Lower leg skin (tissue), 3 donors: ENCODE results near the gene EBF3.

Source experiments
- POLR2A ChIP-seq, 2 donors: fragments of 450-650 bp; IDR thresholded peaks; one replicate each; pipeline ENCODE4 v1.6.1; 2016 to 2017; ENCODE audit warnings: antibody characterized with exemption in 2 of 2, mild to moderate bottlenecking in 1 of 2, moderate library complexity in 1 of 2
- TF ChIP-seq, protein P1 (sequence below), 3 donors: fragments of 450-650 bp; IDR thresholded peaks; one replicate each; pipeline ENCODE4 v1.5.1; 2016; ENCODE audit warnings: antibody characterized with exemption in 3 of 3, mild to moderate bottlenecking in 3 of 3, moderate library complexity in 2 of 3

DNA sequence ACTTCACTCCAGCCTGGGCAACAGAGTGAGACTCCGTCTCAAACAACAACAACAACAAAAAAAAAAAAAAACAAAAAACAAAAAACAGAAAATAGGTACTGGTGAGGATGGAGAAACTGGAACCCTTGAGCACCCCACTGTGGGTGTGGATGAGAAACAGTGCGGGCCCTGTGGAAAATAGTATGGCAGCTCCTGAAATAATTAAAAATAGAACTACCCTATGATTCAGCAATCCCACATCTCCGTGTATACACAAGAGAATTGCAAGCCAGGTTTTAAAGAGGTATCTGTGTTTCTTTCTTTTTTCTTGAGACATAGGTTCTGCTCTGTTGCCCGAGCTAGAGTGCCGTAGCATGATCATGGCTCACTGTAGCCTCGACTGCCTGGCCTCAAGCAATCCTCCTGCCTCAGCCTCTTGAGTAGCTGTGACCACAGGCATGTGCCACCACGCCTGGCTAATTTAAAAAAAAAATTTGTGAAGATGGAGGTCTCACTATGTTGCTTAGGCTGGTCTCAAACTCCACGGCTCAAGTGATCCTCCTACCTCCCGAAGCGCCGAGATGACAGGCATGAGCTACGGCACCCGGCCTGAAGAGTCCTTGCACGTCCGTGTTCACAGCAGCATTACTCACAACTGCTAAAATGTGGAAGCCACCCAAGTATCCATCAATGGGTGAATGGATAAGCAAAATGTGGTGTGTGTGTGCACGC is 39.5 kb downstream of the EBF3 start:
- TF ChIP-seq, protein P1, sequence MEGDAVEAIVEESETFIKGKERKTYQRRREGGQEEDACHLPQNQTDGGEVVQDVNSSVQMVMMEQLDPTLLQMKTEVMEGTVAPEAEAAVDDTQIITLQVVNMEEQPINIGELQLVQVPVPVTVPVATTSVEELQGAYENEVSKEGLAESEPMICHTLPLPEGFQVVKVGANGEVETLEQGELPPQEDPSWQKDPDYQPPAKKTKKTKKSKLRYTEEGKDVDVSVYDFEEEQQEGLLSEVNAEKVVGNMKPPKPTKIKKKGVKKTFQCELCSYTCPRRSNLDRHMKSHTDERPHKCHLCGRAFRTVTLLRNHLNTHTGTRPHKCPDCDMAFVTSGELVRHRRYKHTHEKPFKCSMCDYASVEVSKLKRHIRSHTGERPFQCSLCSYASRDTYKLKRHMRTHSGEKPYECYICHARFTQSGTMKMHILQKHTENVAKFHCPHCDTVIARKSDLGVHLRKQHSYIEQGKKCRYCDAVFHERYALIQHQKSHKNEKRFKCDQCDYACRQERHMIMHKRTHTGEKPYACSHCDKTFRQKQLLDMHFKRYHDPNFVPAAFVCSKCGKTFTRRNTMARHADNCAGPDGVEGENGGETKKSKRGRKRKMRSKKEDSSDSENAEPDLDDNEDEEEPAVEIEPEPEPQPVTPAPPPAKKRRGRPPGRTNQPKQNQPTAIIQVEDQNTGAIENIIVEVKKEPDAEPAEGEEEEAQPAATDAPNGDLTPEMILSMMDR (IDR thresholded peaks at IDR 0.05): no peak
- TF ChIP-seq POLR2A (IDR thresholded peaks at IDR 0.05): no peak
